Glutamatergic neuron (in vitro differentiated cells): Measurements from ENCODE around the gene DCLK2. TPM values are rescaled to one million over a fixed set of nuclear protein-coding genes. Genes with fewer than 3 reads are reported as not detected.

ENCODE experiments used
- DNase-seq: peaks from one replicate; pipeline ENCODE4 v3.0.0; 2022
- H3K27ac Mint-ChIP-seq: one replicate; pipeline ENCODE4 v1.8.0; 2020; ENCODE audit warnings: mild to moderate bottlenecking, mixed read lengths, inconsistent platforms; ENCODE audit not compliant: unreplicated experiment
- H3K27me3 Mint-ChIP-seq: one replicate; pipeline ENCODE4 v1.8.0; 2020; ENCODE audit warnings: mild to moderate bottlenecking, moderate library complexity, mixed read lengths, inconsistent platforms; ENCODE audit not compliant: unreplicated experiment
- H3K36me3 Mint-ChIP-seq: one replicate; pipeline ENCODE4 v1.8.0; 2020; ENCODE audit warnings: mild to moderate bottlenecking, mixed read lengths, inconsistent platforms; ENCODE audit not compliant: unreplicated experiment
- H3K4me1 Mint-ChIP-seq: one replicate; pipeline ENCODE4 v1.8.0; 2020; ENCODE audit warnings: mild to moderate bottlenecking, low read depth, mixed read lengths, inconsistent platforms; ENCODE audit not compliant: unreplicated experiment
- H3K4me3 Mint-ChIP-seq: one replicate; pipeline ENCODE4 v1.8.0; 2020; ENCODE audit warnings: mild to moderate bottlenecking, mixed read lengths, inconsistent platforms; ENCODE audit not compliant: unreplicated experiment
- H3K9me3 Mint-ChIP-seq: one replicate; pipeline ENCODE4 v1.8.0; 2020; ENCODE audit warnings: mild to moderate bottlenecking, moderate library complexity, mixed read lengths, inconsistent platforms; ENCODE audit not compliant: unreplicated experiment
- total RNA-seq: library from RNA; stranded (reverse); fragmentation: NEBNext Ultra II Directional; extraction: Animal tissue kit (Norgen Biotek cat#: 25700); gene quantifications from one replicate; pipeline ENCODE4 v1.2.1, GENCODE V29; 2021; ENCODE audit not compliant: unreplicated experiment
- TF ChIP-seq, protein P1 (sequence below): fragments of 200-600 bp; sonication (generic); IDR thresholded peaks from one replicate; pipeline ENCODE4 v1.5.0; 2021; ENCODE audit not compliant: partially characterized antibody, unreplicated experiment

DCLK2 gene
- total RNA-seq, 1 donor from 2014 or later = 36.8 TPM

DNA sequence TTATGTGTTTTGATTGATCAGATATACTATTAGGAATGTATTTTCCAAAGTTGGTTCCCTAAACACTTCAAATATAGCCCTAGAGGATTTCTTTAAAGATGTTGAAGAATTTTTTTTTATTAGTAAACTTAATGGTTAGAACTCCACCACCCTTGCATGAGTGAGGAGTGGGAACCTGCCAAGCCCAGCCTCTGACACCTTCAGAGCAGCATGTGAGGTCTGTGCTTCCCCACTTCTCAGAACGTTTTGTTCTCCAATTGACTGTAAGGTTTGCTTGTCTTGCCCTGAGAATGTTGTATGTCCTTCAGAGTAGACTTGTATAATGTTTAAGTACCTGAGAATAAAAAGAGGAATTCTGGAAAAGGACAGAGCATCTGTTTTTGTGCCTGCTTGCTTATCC, 126.8 kb downstream of the DCLK2 start:
- no peak for DNase-seq
- Mint-ChIP-seq H3K4me1 (peaks cover 29% of the 10 kb centered on the region), H3K4me3 (no peak overlapping the region), H3K27ac (no peak overlapping the region), H3K9me3 (peaks cover 2% of the 10 kb centered on the region), H3K36me3 (no peaks in the 10 kb centered on the region), H3K27me3 (peaks cover 4% of the 10 kb centered on the region)
- TF ChIP-seq, protein P1, sequence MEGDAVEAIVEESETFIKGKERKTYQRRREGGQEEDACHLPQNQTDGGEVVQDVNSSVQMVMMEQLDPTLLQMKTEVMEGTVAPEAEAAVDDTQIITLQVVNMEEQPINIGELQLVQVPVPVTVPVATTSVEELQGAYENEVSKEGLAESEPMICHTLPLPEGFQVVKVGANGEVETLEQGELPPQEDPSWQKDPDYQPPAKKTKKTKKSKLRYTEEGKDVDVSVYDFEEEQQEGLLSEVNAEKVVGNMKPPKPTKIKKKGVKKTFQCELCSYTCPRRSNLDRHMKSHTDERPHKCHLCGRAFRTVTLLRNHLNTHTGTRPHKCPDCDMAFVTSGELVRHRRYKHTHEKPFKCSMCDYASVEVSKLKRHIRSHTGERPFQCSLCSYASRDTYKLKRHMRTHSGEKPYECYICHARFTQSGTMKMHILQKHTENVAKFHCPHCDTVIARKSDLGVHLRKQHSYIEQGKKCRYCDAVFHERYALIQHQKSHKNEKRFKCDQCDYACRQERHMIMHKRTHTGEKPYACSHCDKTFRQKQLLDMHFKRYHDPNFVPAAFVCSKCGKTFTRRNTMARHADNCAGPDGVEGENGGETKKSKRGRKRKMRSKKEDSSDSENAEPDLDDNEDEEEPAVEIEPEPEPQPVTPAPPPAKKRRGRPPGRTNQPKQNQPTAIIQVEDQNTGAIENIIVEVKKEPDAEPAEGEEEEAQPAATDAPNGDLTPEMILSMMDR = no peak

DNA sequence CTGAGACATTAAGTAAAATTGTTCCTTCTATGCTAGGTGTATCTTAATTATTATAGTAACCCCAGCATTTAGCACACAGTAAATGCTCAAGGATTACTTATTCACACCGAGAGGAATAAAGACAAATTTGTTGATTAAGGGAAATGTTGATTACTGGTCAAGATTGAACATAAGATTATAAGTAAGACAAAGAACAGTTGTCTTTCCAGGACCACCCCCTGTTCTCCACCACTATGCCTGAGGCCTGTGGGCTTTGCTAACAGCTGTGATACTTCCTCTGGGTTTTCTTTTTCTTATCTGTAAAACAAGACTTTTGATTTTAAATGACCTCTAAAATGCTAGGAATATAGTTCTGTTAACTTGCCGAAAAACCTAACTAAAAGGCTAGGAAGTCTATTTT, 128.0 kb downstream of the DCLK2 start:
- TF ChIP-seq, protein P1 = no peak
- no peak for DNase-seq
- peaks cover 4% of the 10 kb centered on the region for H3K27me3 Mint-ChIP-seq
- H3K4me1 Mint-ChIP-seq = peaks cover 32% of the 10 kb centered on the region
- no peaks in the 10 kb centered on the region for H3K36me3 Mint-ChIP-seq
- H3K27ac Mint-ChIP-seq = peak overlapping the region; percentile 95
- peaks cover 2% of the 10 kb centered on the region for H3K9me3 Mint-ChIP-seq
- H3K4me3 Mint-ChIP-seq = peak overlapping the region; percentile 38

DNA sequence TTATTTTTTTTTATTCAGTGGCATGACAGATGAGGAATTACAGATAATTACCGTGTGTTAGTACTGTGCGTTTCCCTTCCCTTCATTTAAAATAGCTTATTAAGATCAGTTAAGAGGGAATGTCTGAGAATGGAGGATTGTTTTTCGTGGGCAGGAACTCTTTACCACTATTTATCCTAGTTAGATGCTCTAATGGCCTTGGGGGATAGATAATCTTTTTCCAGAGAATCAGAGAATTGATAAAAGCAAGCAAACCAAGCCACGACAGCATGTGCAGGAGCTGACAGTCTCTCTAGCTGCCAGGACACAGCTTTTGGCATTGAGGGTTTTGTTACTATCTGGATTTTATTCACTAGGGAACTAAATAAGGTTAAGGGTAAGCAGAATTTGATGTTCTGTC, 128.7 kb downstream of the DCLK2 start:
- Mint-ChIP-seq H3K36me3 (no peaks in the 10 kb centered on the region), H3K4me1 (peaks cover 34% of the 10 kb centered on the region), H3K27me3 (peaks cover 4% of the 10 kb centered on the region), H3K4me3 (peak overlapping the region; percentile 43), H3K9me3 (peaks cover 2% of the 10 kb centered on the region), H3K27ac (peak overlapping the region; percentile 95)
- TF ChIP-seq, protein P1 = no peak
- no peak for DNase-seq

DNA sequence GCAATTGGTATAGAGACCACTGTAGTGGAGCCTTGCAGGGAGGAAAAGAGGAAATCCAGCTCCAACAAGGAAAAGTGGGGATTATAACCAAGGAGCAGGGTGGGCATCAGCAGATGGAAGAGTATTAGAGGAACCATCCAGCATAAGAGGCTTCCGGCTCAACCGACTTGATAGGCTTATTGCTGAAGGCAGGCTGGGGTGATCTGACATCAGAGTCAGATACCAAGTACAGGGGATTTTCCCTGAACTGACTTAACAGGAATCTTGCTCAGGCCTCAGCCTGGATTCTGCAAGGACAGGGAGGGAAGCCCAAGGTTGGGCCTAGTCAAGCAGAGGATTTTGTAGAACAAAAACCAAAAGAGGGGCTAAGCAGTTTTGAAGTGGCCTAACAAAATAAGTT, 129.6 kb downstream of the DCLK2 start:
- no peak for DNase-seq
- Mint-ChIP-seq H3K36me3 (no peaks in the 10 kb centered on the region), H3K4me3 (no peak overlapping the region), H3K4me1 (peaks cover 38% of the 10 kb centered on the region), H3K27ac (no peak overlapping the region), H3K27me3 (peaks cover 4% of the 10 kb centered on the region), H3K9me3 (peaks cover 2% of the 10 kb centered on the region)
- TF ChIP-seq, protein P1 = no peak

DNA sequence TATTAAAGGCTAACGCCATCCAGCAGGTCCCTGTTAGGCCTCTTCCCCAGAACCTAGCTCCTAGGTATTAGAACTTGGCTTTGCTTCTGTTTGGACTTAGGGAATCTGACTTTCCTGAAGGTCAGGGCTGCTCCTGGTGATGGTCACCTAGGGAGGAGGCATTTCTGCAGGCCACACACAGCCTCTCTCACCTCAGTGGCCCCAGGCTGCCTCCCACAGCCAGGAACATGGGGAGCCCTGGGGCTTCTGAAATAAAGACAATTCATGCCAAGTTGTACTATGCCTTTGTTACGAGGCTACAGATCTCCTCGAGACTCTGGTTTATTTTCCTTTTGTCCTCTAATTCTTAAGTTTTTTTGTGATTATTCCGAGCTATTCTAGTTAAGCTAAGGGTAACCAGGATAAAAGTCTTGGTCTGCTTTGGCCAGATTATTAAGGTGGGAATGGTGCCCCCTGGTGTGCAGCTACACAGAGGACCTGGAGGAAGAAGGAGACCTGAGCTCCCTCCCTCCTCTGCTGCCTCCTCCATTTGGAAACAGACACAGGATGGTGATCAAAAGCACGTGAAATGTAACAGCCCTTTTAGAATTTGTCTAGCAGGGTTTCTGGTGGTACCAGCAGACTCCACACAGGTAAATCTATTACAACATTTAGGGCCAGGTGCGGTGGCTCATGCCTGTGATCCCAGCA, 131.0 kb downstream of the DCLK2 start:
- H3K4me1 Mint-ChIP-seq = peaks cover 38% of the 10 kb centered on the region
- no peak overlapping the region for H3K27ac Mint-ChIP-seq
- H3K4me3 Mint-ChIP-seq = no peak overlapping the region
- H3K36me3 Mint-ChIP-seq = no peaks in the 10 kb centered on the region
- TF ChIP-seq, protein P1 = peak; percentile 49
- peak; percentile 59 for DNase-seq
- H3K27me3 Mint-ChIP-seq = peaks cover 4% of the 10 kb centered on the region
- H3K9me3 Mint-ChIP-seq = peaks cover 2% of the 10 kb centered on the region
